Measurements from ENCODE around the gene KCNAB1.

Gene KCNAB1

GRCh38 chr3:156418428-156418827 is 298.1 kb downstream of the KCNAB1 start:
- no peak for DNase-seq

GRCh38 chr3:156421534-156421933 is 301.2 kb downstream of the KCNAB1 start:
- DNase-seq = no peak

GRCh38 chr3:156424758-156425157 is 304.4 kb downstream of the KCNAB1 start:
- no peak for DNase-seq

GRCh38 chr3:156425651-156426050 is 305.3 kb downstream of the KCNAB1 start:
- DNase-seq = no peak

- DNase-seq = no peak
These were observed 308.7 kb downstream of the KCNAB1 start for GRCh38 chr3:156429125-156429524.

- DNase-seq = no peak
These were observed 311.2 kb downstream of the KCNAB1 start for GRCh38 chr3:156431334-156432124.

GRCh38 chr3:156432563-156432962 is 312.2 kb downstream of the KCNAB1 start:
- no peak for DNase-seq

GRCh38 chr3:156433138-156433537 is 312.8 kb downstream of the KCNAB1 start:
- DNase-seq = no peak

- DNase-seq = no peak
These were observed 313.5 kb downstream of the KCNAB1 start for GRCh38 chr3:156433910-156434309.

- DNase-seq = no peak
These were observed 314.5 kb downstream of the KCNAB1 start for GRCh38 chr3:156434921-156435320.

- no peak for DNase-seq
These were observed 322.7 kb downstream of the KCNAB1 start for GRCh38 chr3:156443079-156443478.

GRCh38 chr3:156445117-156446090 is 325.0 kb downstream of the KCNAB1 start:
- DNase-seq = peak in 2 of 3 donors; percentile 28 to 33

- DNase-seq = peak; percentile 14 to 31 (median 22)
These were observed 327.9 kb downstream of the KCNAB1 start for GRCh38 chr3:156448300-156448699.

GRCh38 chr3:156449710-156450574 is 329.6 kb downstream of the KCNAB1 start:
- DNase-seq = peak; percentile 32 to 36 (median 34)

- no peak for DNase-seq
These were observed 335.5 kb downstream of the KCNAB1 start for GRCh38 chr3:156455839-156456238.

- peak in 2 of 3 donors; percentile 7 to 24 for DNase-seq
These were observed 336.4 kb downstream of the KCNAB1 start for GRCh38 chr3:156456771-156457224.

- DNase-seq = no peak
These were observed 339.1 kb downstream of the KCNAB1 start for GRCh38 chr3:156459434-156459833.

GRCh38 chr3:156460206-156460611 is 339.8 kb downstream of the KCNAB1 start:
- DNase-seq = peak; percentile 34 to 51 (median 38)

- DNase-seq = no peak
These were observed 341.5 kb downstream of the KCNAB1 start for GRCh38 chr3:156461889-156462288.

- DNase-seq = no peak
These were observed 342.7 kb downstream of the KCNAB1 start for GRCh38 chr3:156463123-156463522.

GRCh38 chr3:156465194-156465593 is 344.8 kb downstream of the KCNAB1 start:
- no peak for DNase-seq

GRCh38 chr3:156469456-156469855 is 349.1 kb downstream of the KCNAB1 start:
- no peak for DNase-seq

- no peak for DNase-seq
These were observed 351.1 kb downstream of the KCNAB1 start for GRCh38 chr3:156471431-156471830.
